ENCODE data around the gene DFFB. TPM values are rescaled to one million over a fixed set of nuclear protein-coding genes. Genes with fewer than 3 reads are reported as not detected.

Gene DFFB
- total and polyA plus RNA-seq, 2 experiments from 2014 or later, result 5.5 to 6.2 TPM

GRCh38 chr1:3883194-3883925 is 26.1 kb downstream of the DFFB start:
- Histone ChIP-seq H4K20me1 (ENCODE audit: insufficient read depth, poor library complexity, severe bottlenecking) (no peaks in the 10 kb centered on the region), H2AFZ (no peak overlapping the region), H3K9me3 (ENCODE audit: low read depth) (peaks cover 4% of the 10 kb centered on the region), H3K27me3 (no peaks in the 10 kb centered on the region), H3K36me3 (replicated peaks; ENCODE audit: insufficient read depth, low read depth) (no peaks in the 10 kb centered on the region), H3K4me3 (no peak overlapping the region), H3K4me1 (ENCODE audit: insufficient read depth) (no peaks in the 10 kb centered on the region), H3K27ac (no peak overlapping the region), H3K4me2 (no peak overlapping the region), H3K9me2 (replicated peaks; ENCODE audit: insufficient read depth) (no peaks in the 10 kb centered on the region), H3K79me2 (no peaks in the 10 kb centered on the region)
- TF ChIP-seq CTCF (IDR thresholded peaks at IDR 0.05; ENCODE audit: poor library complexity) (no peak), EZH2 (IDR thresholded peaks at IDR 0.05; ENCODE audit: borderline replicate concordance) (no peak), EZH2phosphoT487 (IDR thresholded peaks at IDR 0.05; ENCODE audit: low read depth, severe bottlenecking, unreplicated experiment) (no peak)
- WGBS (ENCODE audit: low lambda C conversion rate, missing lambda C conversion rate), result 95% methylated on average over 18 of the region's 18 CpGs
- DNase-seq (ENCODE audit: low spot score), result no peak

- H3K27me3 ChIP-seq, result no peaks in the 10 kb centered on the region
- no peak overlapping the region for H3K27ac ChIP-seq
- H3K9me2 ChIP-seq (replicated peaks; ENCODE audit: insufficient read depth), result no peaks in the 10 kb centered on the region
- no peak overlapping the region for H2AFZ ChIP-seq
- TF ChIP-seq EZH2 (IDR thresholded peaks at IDR 0.05; ENCODE audit: borderline replicate concordance) (no peak), CTCF (IDR thresholded peaks at IDR 0.05; ENCODE audit: poor library complexity) (no peak), EZH2phosphoT487 (IDR thresholded peaks at IDR 0.05; ENCODE audit: low read depth, severe bottlenecking, unreplicated experiment) (no peak)
- H3K79me2 ChIP-seq, result no peaks in the 10 kb centered on the region
- DNase-seq (ENCODE audit: low spot score), result no peak
- no peak overlapping the region for H3K4me3 ChIP-seq
- H3K9me3 ChIP-seq (ENCODE audit: low read depth), result no peaks in the 10 kb centered on the region
- no peak overlapping the region for H3K4me2 ChIP-seq
- H4K20me1 ChIP-seq (ENCODE audit: insufficient read depth, poor library complexity, severe bottlenecking), result no peaks in the 10 kb centered on the region
- WGBS (ENCODE audit: low lambda C conversion rate, missing lambda C conversion rate), result 95% methylated on average over 13 of the region's 13 CpGs
- H3K36me3 ChIP-seq (replicated peaks; ENCODE audit: insufficient read depth, low read depth), result no peaks in the 10 kb centered on the region
- H3K4me1 ChIP-seq (ENCODE audit: insufficient read depth), result no peaks in the 10 kb centered on the region
Observed at GRCh38 chr1:3884966-3885365, 27.7 kb downstream of the DFFB start.

GRCh38 chr1:3885611-3886010 is 28.3 kb downstream of the DFFB start:
- H3K79me2 ChIP-seq, result no peaks in the 10 kb centered on the region
- no peak overlapping the region for H3K27ac ChIP-seq
- 82% methylated on average over 7 of the region's 7 CpGs for WGBS (ENCODE audit: low lambda C conversion rate, missing lambda C conversion rate)
- no peak overlapping the region for H2AFZ ChIP-seq
- DNase-seq (ENCODE audit: low spot score), result no peak
- no peak overlapping the region for H3K4me3 ChIP-seq
- H3K9me3 ChIP-seq (ENCODE audit: low read depth), result no peaks in the 10 kb centered on the region
- no peaks in the 10 kb centered on the region for H4K20me1 ChIP-seq (ENCODE audit: insufficient read depth, poor library complexity, severe bottlenecking)
- no peaks in the 10 kb centered on the region for H3K27me3 ChIP-seq
- TF ChIP-seq CTCF (IDR thresholded peaks at IDR 0.05; ENCODE audit: poor library complexity) (no peak), EZH2phosphoT487 (IDR thresholded peaks at IDR 0.05; ENCODE audit: low read depth, severe bottlenecking, unreplicated experiment) (no peak), EZH2 (IDR thresholded peaks at IDR 0.05; ENCODE audit: borderline replicate concordance) (no peak)
- H3K4me2 ChIP-seq, result no peak overlapping the region
- H3K36me3 ChIP-seq (replicated peaks; ENCODE audit: insufficient read depth, low read depth), result no peaks in the 10 kb centered on the region
- H3K4me1 ChIP-seq (ENCODE audit: insufficient read depth), result no peaks in the 10 kb centered on the region
- no peaks in the 10 kb centered on the region for H3K9me2 ChIP-seq (replicated peaks; ENCODE audit: insufficient read depth)

Measured in hepatocyte (in vitro differentiated cells).